MM.1S (cell line): Measurements from ENCODE around the gene CUBN.

Source experiments
- DNase-seq: peaks from one replicate; pipeline ENCODE4 v3.0.0-alpha.2; 2015
- H2AFZ ChIP-seq: fragments of 300-600 bp; sonication (generic); 2 replicates; pipeline ENCODE4 v1.6.0; 2016; ENCODE audit warnings: antibody characterized with exemption, low read length
- H3F3A ChIP-seq: fragments of 300-600 bp; sonication (generic); 2 replicates; pipeline ENCODE4 v1.6.1; 2016; ENCODE audit warnings: mild to moderate bottlenecking, antibody characterized with exemption, low read length, moderate library complexity, mixed read lengths; ENCODE audit not compliant: insufficient read depth
- H3K27ac ChIP-seq: fragments of 300-600 bp; sonication (generic); 2 replicates; pipeline ENCODE4 v1.5.1; 2016; ENCODE audit warnings: mild to moderate bottlenecking, low read length
- H3K27me3 ChIP-seq: fragments of 300-600 bp; sonication (generic); replicated peaks from 2 replicates; pipeline ENCODE4 v1.6.0; 2016; ENCODE audit warnings: low read length; ENCODE audit not compliant: insufficient read depth
- H3K36me3 ChIP-seq: fragments of 300-600 bp; sonication (generic); replicated peaks from 2 replicates; pipeline ENCODE4 v1.6.1; 2016; ENCODE audit warnings: mild to moderate bottlenecking, low read length, mixed read lengths; ENCODE audit not compliant: insufficient read depth
- H3K4me1 ChIP-seq: fragments of 300-600 bp; sonication (generic); 2 replicates; pipeline ENCODE4 v1.6.1; 2016; ENCODE audit warnings: low read length, mixed read lengths
- H3K4me2 ChIP-seq: fragments of 300-600 bp; sonication (generic); 2 replicates; pipeline ENCODE4 v1.6.0; 2016; ENCODE audit warnings: low read depth, low read length
- H3K4me3 ChIP-seq: fragments of 300-600 bp; sonication (generic); 2 replicates; pipeline ENCODE4 v1.5.1; 2016; ENCODE audit warnings: low read length, mixed read lengths
- H3K79me2 ChIP-seq: fragments of 300-600 bp; sonication (generic); 2 replicates; pipeline ENCODE4 v1.6.1; 2016; ENCODE audit warnings: mixed run types, low read length, mixed read lengths
- H3K9ac ChIP-seq: fragments of 300-600 bp; sonication (generic); 2 replicates; pipeline ENCODE4 v1.6.1; 2016; ENCODE audit warnings: low read length, mixed read lengths
- H3K9me2 ChIP-seq: fragments of 300-600 bp; sonication (generic); replicated peaks from 2 replicates; pipeline ENCODE4 v1.6.1; 2016; ENCODE audit warnings: mild to moderate bottlenecking, low read length, mixed read lengths; ENCODE audit not compliant: insufficient read depth
- H3K9me3 ChIP-seq: fragments of 300-600 bp; sonication (generic); replicated peaks from 2 replicates; pipeline ENCODE4 v1.6.1; 2016; ENCODE audit warnings: mild to moderate bottlenecking, low read length, mixed read lengths; ENCODE audit not compliant: insufficient read depth
- H4K20me1 ChIP-seq: fragments of 300-600 bp; sonication (generic); 2 replicates; pipeline ENCODE4 v1.6.1; 2016; ENCODE audit warnings: mild to moderate bottlenecking, low read length, moderate library complexity, mixed read lengths; ENCODE audit not compliant: insufficient read depth
- EZH2 ChIP-seq: fragments of 300-600 bp; sonication (generic); optimal IDR thresholded peaks from 2 replicates; pipeline ENCODE3; 2017; ENCODE audit warnings: low read depth, mild to moderate bottlenecking, antibody characterized with exemption, low read length, mixed read lengths
- EZH2phosphoT487 ChIP-seq: fragments of 300-600 bp; sonication (generic); IDR thresholded peaks from 2 replicates; pipeline ENCODE4 v1.6.1; 2018; ENCODE audit warnings: antibody characterized with exemption, low read length
- TF ChIP-seq, protein P1 (sequence below): fragments of 300-600 bp; sonication (generic); IDR thresholded peaks from 2 replicates; pipeline ENCODE4 v1.5.1; 2016; ENCODE audit warnings: antibody characterized with exemption, low read length, mixed read lengths

CUBN gene

DNA sequence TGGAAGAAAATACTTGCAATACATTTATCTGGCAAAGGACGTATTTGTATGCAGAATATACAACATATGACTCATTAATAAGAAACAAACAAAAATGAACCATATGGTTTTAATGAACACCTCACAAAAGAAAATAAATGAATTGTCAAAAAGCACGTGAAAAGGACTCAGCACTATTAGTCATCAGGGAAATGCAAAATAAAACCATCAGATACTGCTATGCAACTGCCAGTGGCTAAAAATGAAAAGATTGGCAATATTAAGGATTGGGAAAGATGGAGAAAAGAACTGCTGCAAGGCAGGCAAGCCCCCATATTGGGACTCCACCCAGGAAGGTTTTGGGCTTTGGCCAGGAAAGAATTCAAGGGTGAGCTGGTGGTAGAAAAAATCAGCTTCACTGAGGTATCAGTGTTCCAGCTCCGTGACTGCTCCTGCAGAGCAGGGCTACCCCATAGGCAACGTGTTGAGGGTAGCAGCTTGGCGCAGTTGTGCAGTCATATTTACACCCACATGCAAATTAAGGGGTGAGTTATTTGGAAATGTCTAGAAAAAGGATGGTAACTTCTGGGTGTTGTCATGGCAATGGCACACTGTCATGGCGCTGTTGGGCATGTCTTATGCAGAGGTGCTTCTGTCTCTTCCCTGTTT lies 72.7 kb downstream of the CUBN start:
- no peaks in the 10 kb centered on the region for H3K9me3 ChIP-seq
- no peaks in the 10 kb centered on the region for H4K20me1 ChIP-seq
- H3F3A ChIP-seq: no peaks in the 10 kb centered on the region
- H3K9me2 ChIP-seq: no peaks in the 10 kb centered on the region
- no peak for DNase-seq
- H3K4me1 ChIP-seq: no peaks in the 10 kb centered on the region
- no peak overlapping the region for H3K4me2 ChIP-seq
- TF ChIP-seq, protein P1, sequence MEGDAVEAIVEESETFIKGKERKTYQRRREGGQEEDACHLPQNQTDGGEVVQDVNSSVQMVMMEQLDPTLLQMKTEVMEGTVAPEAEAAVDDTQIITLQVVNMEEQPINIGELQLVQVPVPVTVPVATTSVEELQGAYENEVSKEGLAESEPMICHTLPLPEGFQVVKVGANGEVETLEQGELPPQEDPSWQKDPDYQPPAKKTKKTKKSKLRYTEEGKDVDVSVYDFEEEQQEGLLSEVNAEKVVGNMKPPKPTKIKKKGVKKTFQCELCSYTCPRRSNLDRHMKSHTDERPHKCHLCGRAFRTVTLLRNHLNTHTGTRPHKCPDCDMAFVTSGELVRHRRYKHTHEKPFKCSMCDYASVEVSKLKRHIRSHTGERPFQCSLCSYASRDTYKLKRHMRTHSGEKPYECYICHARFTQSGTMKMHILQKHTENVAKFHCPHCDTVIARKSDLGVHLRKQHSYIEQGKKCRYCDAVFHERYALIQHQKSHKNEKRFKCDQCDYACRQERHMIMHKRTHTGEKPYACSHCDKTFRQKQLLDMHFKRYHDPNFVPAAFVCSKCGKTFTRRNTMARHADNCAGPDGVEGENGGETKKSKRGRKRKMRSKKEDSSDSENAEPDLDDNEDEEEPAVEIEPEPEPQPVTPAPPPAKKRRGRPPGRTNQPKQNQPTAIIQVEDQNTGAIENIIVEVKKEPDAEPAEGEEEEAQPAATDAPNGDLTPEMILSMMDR: no peak
- no peak for TF ChIP-seq EZH2phosphoT487
- TF ChIP-seq EZH2: no peak
- no peak overlapping the region for H3K9ac ChIP-seq
- no peaks in the 10 kb centered on the region for H3K36me3 ChIP-seq
- H3K79me2 ChIP-seq: no peaks in the 10 kb centered on the region
- no peak overlapping the region for H2AFZ ChIP-seq
- H3K27me3 ChIP-seq: no peaks in the 10 kb centered on the region
- H3K27ac ChIP-seq: no peak overlapping the region
- no peak overlapping the region for H3K4me3 ChIP-seq

DNA sequence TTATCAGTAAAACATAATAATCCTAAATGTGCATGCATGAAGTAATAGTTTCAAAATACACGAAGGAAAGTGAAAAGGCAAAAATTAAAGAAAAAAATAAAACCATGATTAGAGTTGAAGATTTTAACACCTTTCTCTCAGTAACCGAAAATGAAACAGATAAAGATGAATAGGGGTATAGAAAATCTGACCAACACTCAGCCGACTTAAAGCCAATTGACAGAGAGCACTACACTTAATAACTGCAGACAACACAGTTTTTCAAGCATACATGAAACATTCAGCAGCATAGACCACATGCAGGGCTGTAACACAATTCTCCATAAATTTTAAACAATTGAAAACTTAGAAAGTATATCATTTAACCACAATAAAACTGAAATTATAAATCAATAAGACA lies 76.1 kb downstream of the CUBN start:
- no peaks in the 10 kb centered on the region for H3K27me3 ChIP-seq
- no peak overlapping the region for H3K4me3 ChIP-seq
- H3F3A ChIP-seq: no peaks in the 10 kb centered on the region
- H3K9ac ChIP-seq: no peak overlapping the region
- H3K27ac ChIP-seq: no peak overlapping the region
- H3K9me3 ChIP-seq: no peaks in the 10 kb centered on the region
- peak; percentile 11 for DNase-seq
- H4K20me1 ChIP-seq: no peaks in the 10 kb centered on the region
- no peaks in the 10 kb centered on the region for H3K4me1 ChIP-seq
- no peak overlapping the region for H3K4me2 ChIP-seq
- TF ChIP-seq EZH2 (no peak), EZH2phosphoT487 (no peak)
- TF ChIP-seq, protein P1: no peak
- H3K36me3 ChIP-seq: no peaks in the 10 kb centered on the region
- H3K79me2 ChIP-seq: no peaks in the 10 kb centered on the region
- H2AFZ ChIP-seq: no peak overlapping the region
- H3K9me2 ChIP-seq: no peaks in the 10 kb centered on the region

DNA sequence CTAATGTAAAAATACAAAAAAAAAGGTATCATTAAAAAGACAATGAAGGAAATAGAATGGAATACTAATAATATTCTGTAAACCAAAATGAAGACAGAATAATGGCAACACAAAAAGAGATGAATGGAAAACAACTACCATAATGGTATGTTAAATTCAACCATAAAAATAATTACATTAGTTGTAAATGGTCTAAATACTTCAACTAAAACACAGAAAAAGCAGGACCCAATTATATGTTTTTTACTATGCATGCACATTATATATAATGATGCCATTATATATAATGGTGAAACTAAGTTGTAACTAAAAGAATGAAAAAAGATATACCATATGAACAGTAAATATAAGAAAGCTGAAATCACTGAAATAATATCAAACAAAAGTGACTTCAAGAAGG lies 76.5 kb downstream of the CUBN start:
- Histone ChIP-seq H4K20me1 (no peaks in the 10 kb centered on the region), H3K79me2 (no peaks in the 10 kb centered on the region), H3K4me2 (no peak overlapping the region), H3K9me2 (no peaks in the 10 kb centered on the region), H3K9ac (no peak overlapping the region), H3K4me3 (no peak overlapping the region), H3K36me3 (no peaks in the 10 kb centered on the region), H3K4me1 (no peaks in the 10 kb centered on the region), H3K27ac (no peak overlapping the region), H2AFZ (no peak overlapping the region), H3K9me3 (no peaks in the 10 kb centered on the region), H3K27me3 (no peaks in the 10 kb centered on the region), H3F3A (no peaks in the 10 kb centered on the region)
- TF ChIP-seq EZH2 (no peak), EZH2phosphoT487 (no peak)
- TF ChIP-seq, protein P1: no peak
- no peak for DNase-seq
